ENCODE measurements around the gene CHST3.
"Not testable (repeated sequence)": the region's sequence is repeated elsewhere in the genome, so short reads cannot be mapped to it uniquely, and the experiment has no call there.

Gene CHST3

DNA sequence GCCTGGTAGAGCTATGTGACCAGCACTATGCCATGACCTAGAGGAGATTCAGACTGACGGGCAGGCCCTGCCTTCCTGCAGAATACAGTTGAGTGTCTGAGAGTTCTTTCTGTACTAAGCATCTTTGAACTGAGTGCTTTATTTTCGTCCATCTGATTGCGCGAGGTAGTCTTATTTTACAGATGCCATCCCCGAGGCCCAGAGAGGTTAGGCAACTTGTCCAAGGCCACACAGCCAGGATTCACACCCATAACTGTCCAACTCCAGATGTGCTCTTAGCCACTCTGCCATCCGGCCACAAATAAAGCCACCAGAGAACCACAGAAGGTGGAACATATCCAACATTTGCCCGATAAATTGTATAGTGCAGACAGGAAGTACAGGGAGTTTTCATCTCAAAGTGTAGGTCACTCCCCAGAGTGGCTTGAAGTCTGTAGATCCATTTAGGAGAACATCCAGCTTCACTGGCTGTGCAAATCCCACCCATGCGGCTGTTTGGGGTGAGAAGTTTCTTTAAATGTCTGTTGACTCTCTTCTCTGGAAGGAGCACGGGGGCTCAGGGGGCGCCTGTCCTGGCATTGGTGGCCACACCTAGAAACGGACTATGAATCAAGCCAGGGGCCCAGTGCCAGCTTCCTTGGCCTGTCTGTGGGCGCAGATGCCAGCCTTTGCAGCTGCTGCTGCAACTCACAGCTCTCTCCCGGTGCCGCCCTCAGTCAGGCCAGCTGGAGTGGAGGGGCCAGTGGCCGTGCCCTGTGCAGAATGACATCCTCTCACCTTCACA is 11.1 kb downstream of the CHST3 start:
- no peaks in the 10 kb centered on the region for H3K4me1 ChIP-seq (ENCODE audit: control insufficient read depth in 1 of 2, insufficient read depth in 1 of 2, low read depth in 1 of 2, low read length in 1 of 2)
- H3K27ac ChIP-seq: no peak overlapping the region
- H3K27me3 ChIP-seq: no peaks in the 10 kb centered on the region
- H3K36me3 ChIP-seq: no peaks in the 10 kb centered on the region
- no peaks in the 10 kb centered on the region for H3K9me3 ChIP-seq
- TF ChIP-seq, protein P1, sequence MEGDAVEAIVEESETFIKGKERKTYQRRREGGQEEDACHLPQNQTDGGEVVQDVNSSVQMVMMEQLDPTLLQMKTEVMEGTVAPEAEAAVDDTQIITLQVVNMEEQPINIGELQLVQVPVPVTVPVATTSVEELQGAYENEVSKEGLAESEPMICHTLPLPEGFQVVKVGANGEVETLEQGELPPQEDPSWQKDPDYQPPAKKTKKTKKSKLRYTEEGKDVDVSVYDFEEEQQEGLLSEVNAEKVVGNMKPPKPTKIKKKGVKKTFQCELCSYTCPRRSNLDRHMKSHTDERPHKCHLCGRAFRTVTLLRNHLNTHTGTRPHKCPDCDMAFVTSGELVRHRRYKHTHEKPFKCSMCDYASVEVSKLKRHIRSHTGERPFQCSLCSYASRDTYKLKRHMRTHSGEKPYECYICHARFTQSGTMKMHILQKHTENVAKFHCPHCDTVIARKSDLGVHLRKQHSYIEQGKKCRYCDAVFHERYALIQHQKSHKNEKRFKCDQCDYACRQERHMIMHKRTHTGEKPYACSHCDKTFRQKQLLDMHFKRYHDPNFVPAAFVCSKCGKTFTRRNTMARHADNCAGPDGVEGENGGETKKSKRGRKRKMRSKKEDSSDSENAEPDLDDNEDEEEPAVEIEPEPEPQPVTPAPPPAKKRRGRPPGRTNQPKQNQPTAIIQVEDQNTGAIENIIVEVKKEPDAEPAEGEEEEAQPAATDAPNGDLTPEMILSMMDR (IDR thresholded peaks at IDR 0.05): no peak
- no peak overlapping the region for H3K4me3 ChIP-seq (ENCODE audit: low read depth in 1 of 2, low read length in 1 of 2)

DNA sequence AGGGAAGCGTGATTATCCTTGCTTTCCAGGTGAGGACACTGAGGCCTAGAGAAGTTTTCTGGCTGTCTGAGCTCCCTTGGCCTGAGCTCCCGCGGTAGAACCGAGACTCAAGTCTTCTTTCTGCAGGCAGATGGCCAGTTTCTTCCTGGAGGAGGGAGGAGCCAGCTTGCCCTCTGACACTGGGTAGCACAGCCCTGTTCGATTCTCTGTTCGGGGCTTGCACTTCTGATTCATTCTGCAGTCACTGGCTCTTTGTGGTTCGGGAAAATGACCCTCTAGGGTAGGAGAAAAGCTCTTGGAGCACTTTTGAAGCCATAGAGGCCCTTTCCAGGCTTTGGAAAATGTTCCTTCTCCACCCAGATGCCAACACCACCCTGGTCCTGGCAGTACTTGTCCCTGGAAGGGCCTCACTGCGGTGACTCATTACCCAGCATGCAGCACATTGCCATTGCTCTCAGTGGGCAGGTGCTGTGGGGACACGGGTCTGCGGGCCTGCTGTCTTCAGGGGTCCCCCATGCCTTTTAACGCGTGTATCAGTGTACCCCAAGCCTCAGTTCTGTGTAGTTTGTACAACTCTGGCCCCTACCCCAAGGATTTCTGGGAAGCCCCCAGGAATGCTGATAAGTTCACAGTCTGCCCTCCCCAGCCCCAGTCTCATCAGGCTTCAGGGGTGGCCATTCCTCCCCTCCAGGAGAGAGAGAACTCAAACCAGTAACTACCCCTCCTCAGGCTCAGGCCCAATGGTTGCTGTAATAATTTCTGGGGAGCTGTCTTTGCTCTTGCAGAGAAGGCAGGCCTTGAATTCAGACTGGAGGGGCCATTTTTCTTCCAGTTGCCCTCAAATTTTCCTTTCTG is 11.9 kb downstream of the CHST3 start:
- TF ChIP-seq, protein P1 (IDR thresholded peaks at IDR 0.05): no peak
- Histone ChIP-seq H3K4me1 (ENCODE audit: control insufficient read depth in 1 of 2, insufficient read depth in 1 of 2, low read depth in 1 of 2, low read length in 1 of 2) (no peaks in the 10 kb centered on the region), H3K36me3 (no peaks in the 10 kb centered on the region), H3K27ac (no peak overlapping the region), H3K4me3 (ENCODE audit: low read depth in 1 of 2, low read length in 1 of 2) (no peak overlapping the region), H3K27me3 (no peaks in the 10 kb centered on the region), H3K9me3 (no peaks in the 10 kb centered on the region)

DNA sequence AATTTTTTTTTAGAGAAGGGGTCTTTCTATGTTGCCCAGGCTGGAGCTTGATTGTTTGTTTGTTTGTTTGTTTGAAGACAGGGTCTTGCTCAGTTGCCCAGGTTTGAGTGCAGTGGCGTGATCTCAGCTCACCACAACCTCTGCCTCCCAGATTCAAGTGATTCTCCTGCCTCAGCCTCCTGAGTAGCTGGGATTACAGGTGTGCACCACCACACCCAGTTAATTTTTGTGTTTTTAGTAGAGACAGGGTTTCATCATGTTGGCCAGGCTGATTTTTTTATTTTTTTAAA is 13.4 kb downstream of the CHST3 start:
- not testable (repeated sequence) for H3K9me3 ChIP-seq; H3K36me3 ChIP-seq; H3K27me3 ChIP-seq; H3K4me1 ChIP-seq (ENCODE audit: control insufficient read depth in 1 of 2, insufficient read depth in 1 of 2, low read depth in 1 of 2, low read length in 1 of 2); H3K4me3 ChIP-seq (ENCODE audit: low read depth in 1 of 2, low read length in 1 of 2); H3K27ac ChIP-seq

DNA sequence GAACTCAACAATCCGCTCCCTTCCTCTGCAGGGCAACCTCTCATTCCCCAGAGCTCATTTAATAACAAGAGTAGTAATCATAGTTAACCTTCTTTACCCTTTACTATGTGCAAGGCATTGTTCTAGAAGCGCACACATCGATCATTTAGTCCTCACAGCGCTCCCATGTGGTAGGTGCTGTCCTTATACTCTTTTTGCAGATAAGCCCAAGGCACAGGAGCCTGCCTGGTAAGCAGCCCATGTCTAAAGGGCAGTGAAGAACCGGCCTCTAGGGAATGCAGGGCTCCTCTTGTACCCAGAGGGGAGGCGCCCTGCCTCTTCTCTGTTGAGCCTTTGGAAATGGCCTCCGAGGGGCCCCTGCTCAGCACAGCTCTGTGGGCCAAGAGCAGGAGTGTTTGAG is 14.3 kb downstream of the CHST3 start:
- H3K27me3 ChIP-seq: no peaks in the 10 kb centered on the region
- H3K9me3 ChIP-seq: no peaks in the 10 kb centered on the region
- no peak overlapping the region for H3K27ac ChIP-seq
- H3K4me3 ChIP-seq (ENCODE audit: low read depth in 1 of 2, low read length in 1 of 2): no peak overlapping the region
- H3K36me3 ChIP-seq: no peaks in the 10 kb centered on the region
- no peaks in the 10 kb centered on the region for H3K4me1 ChIP-seq (ENCODE audit: control insufficient read depth in 1 of 2, insufficient read depth in 1 of 2, low read depth in 1 of 2, low read length in 1 of 2)
- TF ChIP-seq, protein P1 (IDR thresholded peaks at IDR 0.05): no peak

DNA sequence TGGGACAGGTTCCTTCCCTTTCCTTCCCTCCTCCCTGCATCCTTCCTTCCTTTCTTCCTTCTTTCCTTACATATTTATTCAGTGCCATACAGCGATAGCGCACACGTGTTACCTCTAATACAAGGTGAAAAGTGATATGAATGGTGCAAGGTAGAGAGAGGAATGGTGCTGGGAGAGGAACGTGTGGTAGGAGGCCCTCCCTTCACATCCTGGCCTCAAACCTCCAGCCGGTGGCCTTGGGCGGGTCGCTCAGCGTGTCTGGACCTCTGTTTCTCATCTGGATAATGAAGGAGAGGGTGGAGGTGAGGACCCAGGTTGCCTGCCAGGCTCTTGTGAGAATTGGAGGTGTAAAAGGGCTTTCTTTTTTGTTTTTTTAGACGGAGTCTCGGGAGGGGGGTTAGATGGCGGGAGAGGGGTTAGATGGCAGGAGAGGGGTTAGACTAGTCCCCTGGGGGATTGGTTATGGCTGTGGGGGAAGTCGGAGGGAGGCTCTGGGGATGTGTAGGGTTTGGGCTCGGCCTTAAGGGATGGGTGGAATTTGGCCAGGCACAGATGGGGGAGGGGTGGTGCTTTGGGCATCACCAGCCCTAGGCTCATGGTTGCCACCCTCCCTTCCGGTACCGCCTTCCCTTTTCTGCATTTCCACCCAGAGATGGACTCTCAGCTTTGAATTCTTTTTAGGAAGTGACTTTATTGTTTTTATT is 14.9 kb downstream of the CHST3 start:
- Histone ChIP-seq H3K4me3 (ENCODE audit: low read depth in 1 of 2, low read length in 1 of 2) (no peak overlapping the region), H3K27ac (no peak overlapping the region), H3K9me3 (no peaks in the 10 kb centered on the region), H3K27me3 (no peaks in the 10 kb centered on the region), H3K4me1 (ENCODE audit: control insufficient read depth in 1 of 2, insufficient read depth in 1 of 2, low read depth in 1 of 2, low read length in 1 of 2) (no peaks in the 10 kb centered on the region), H3K36me3 (no peaks in the 10 kb centered on the region)
- TF ChIP-seq, protein P1 (IDR thresholded peaks at IDR 0.05): no peak

DNA sequence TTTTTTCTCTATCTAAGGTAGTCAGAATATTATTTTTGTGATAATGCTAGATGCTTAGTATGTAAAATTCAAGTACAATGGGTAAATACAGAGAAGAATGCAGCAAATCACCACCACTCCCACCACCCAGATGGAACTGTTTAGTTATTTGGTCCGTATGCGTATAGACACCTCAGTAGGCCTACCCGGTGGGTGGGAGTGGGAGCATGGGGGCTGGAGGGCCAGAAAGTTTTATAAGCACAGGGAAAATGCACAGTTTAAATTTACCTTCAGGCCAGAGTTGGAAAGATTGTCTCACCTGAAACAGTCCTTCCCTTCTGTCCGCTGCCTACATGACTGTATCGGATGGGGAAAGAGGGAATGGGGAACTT is 15.5 kb downstream of the CHST3 start:
- H3K4me1 ChIP-seq (ENCODE audit: control insufficient read depth in 1 of 2, insufficient read depth in 1 of 2, low read depth in 1 of 2, low read length in 1 of 2): no peaks in the 10 kb centered on the region
- H3K27me3 ChIP-seq: no peaks in the 10 kb centered on the region
- H3K4me3 ChIP-seq (ENCODE audit: low read depth in 1 of 2, low read length in 1 of 2): no peak overlapping the region
- TF ChIP-seq, protein P1 (IDR thresholded peaks at IDR 0.05): no peak
- H3K27ac ChIP-seq: no peak overlapping the region
- no peaks in the 10 kb centered on the region for H3K9me3 ChIP-seq
- no peaks in the 10 kb centered on the region for H3K36me3 ChIP-seq

Data from neutrophil (primary cell).